ENCODE measurements around the gene OTUD3. TPM values are rescaled to one million over a fixed set of nuclear protein-coding genes. Genes with fewer than 3 reads are reported as not detected.

OTUD3 gene
- total and polyA plus RNA-seq, 2 of the 13 experiments (the other 11 are each of a cell fraction or from before 2014, with no cell fraction given): 5.2 to 7.5 TPM

DNA sequence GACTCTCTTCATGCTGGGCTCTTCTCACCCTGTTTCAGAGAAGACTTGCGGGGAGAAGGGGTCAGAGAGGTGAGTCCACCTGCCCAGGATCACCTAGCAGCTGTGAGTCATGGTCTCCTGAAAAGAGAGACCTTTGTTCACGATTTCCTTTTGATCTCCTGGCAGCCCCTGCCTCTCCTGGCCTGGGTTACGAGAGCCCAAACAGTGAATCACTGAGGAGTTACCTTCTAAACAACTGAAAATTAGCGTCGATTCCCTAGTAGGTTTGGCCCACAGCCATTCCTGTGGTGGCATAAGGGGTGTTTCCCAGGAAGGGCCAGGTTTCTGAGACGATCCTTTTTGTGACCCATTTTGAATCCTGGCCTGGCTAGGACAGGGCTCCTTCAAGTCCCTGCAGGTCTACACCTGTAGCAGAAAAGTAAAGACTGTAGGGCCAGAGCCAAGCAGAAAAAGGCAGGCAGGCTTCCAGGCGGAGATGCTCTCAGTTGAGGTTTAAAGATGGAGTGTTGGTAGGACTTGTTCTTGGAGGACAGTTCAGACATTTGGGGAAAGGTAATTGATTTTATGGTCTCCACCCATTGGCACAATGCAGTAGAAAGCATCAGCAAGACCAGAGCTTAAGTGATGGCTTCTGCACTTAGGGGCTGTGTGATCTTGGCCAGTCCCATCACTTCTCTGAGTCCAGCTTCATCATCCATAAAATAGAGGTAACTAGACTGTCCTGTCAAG is 43.3 kb downstream of the OTUD3 start (continued):
- TF ChIP-seq ZFP41 (CRISPR knock-in tag; IDR thresholded peaks at IDR 0.05; ENCODE audit: borderline replicate concordance) (no peak), FOXO1 (CRISPR knock-in tag; IDR thresholded peaks at IDR 0.05) (peak; percentile 72; the same call in 1 of the 2 replicates), KMT2B (CRISPR knock-in tag; IDR thresholded peaks at IDR 0.05) (no peak), ZNF816 (CRISPR knock-in tag; IDR thresholded peaks at IDR 0.05; ENCODE audit: borderline replicate concordance) (no peak), ZBTB1 (CRISPR knock-in tag; IDR thresholded peaks at IDR 0.05; ENCODE audit: borderline replicate concordance) (no peak), ZBTB7B (CRISPR knock-in tag; IDR thresholded peaks at IDR 0.05) (no peak; the same call in 1 of the 2 replicates), ZNF10 (CRISPR knock-in tag; IDR thresholded peaks at IDR 0.05; ENCODE audit: borderline replicate concordance, low read depth) (no peak), ZNF614 (CRISPR knock-in tag; IDR thresholded peaks at IDR 0.05; ENCODE audit: borderline replicate concordance) (no peak; the same call in 1 of the 2 replicates), TRAFD1 (CRISPR knock-in tag; IDR thresholded peaks at IDR 0.05; ENCODE audit: borderline replicate concordance) (no peak), ZNF296 (CRISPR knock-in tag; conservative IDR thresholded peaks at IDR 0.05) (no peak), NPAS2 (CRISPR knock-in tag; IDR thresholded peaks at IDR 0.05; ENCODE audit: borderline replicate concordance) (no peak), FOXP1 (IDR thresholded peaks at IDR 0.05) (no peak), FOXP1 (CRISPR knock-in tag; IDR thresholded peaks at IDR 0.05) (peak; percentile 68), JDP2 (CRISPR knock-in tag; IDR thresholded peaks at IDR 0.05; ENCODE audit: borderline replicate concordance) (no peak), ZNF235 (CRISPR knock-in tag; IDR thresholded peaks at IDR 0.05; ENCODE audit: borderline replicate concordance) (no peak), ZNF101 (CRISPR knock-in tag; IDR thresholded peaks at IDR 0.05; ENCODE audit: borderline replicate concordance, low read depth) (no peak), NFE2L1 (CRISPR knock-in tag; IDR thresholded peaks at IDR 0.05; ENCODE audit: borderline replicate concordance) (no peak), RFX3 (CRISPR knock-in tag; IDR thresholded peaks at IDR 0.05) (no peak; the same call in none of the 2 replicates), ZNF543 (CRISPR knock-in tag; IDR thresholded peaks at IDR 0.05) (0 out of 2 replicates have a peak, but pooled peaks have one; percentile 44), BCL3 (CRISPR knock-in tag; IDR thresholded peaks at IDR 0.05) (no peak), NR1H2 (CRISPR knock-in tag; IDR thresholded peaks at IDR 0.05; ENCODE audit: borderline replicate concordance, low read depth) (no peak), ZNF205 (CRISPR knock-in tag; IDR thresholded peaks at IDR 0.05) (no peak), HNRNPH1 (optimal IDR thresholded peaks at IDR 0.05; ENCODE audit: low read depth, low read length) (no peak), ZNF577 (CRISPR knock-in tag; IDR thresholded peaks at IDR 0.05; ENCODE audit: borderline replicate concordance, low read depth) (no peak), TEAD2 (CRISPR knock-in tag; IDR thresholded peaks at IDR 0.05) (no peak), TAF15 (IDR thresholded peaks at IDR 0.05; ENCODE audit: low read depth, low read length, poor library complexity, severe bottlenecking) (no peak), NONO (IDR thresholded peaks at IDR 0.05) (no peak), NONO (CRISPR knock-in tag; conservative IDR thresholded peaks at IDR 0.05) (no peak)
- TF ChIP-seq, protein P1, sequence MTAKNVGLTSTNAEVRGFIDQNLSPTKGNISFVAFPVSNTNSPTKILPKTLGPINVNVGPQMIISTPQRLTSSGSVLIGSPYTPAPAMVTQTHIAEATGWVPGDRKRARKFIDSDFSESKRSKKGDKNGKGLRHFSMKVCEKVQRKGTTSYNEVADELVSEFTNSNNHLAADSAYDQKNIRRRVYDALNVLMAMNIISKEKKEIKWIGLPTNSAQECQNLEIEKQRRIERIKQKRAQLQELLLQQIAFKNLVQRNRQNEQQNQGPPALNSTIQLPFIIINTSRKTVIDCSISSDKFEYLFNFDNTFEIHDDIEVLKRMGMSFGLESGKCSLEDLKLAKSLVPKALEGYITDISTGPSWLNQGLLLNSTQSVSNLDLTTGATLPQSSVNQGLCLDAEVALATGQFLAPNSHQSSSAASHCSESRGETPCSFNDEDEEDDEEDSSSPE (CRISPR knock-in tag; IDR thresholded peaks at IDR 0.05): no peak
